ENCODE results near the gene HOXC4.

HOXC4 gene

GRCh38 chr12:54053751-54054741, at the start of gene HOXC4:
TSS of gene HOXC4 (plus strand) at chr12:54053835. CDS start at chr12:54053923, 88 bp downstream.
- DNase-seq = peak; percentile 10

GRCh38 chr12:54004063-54004840, 49.4 kb upstream of the HOXC4 start:
- no peak for DNase-seq

- no peak for DNase-seq
Measured at GRCh38 chr12:54004841-54005530, 48.6 kb upstream of the HOXC4 start.

- DNase-seq = no peak
Measured at GRCh38 chr12:54005531-54005852, 48.1 kb upstream of the HOXC4 start.

GRCh38 chr12:54005853-54006558, 47.6 kb upstream of the HOXC4 start:
- DNase-seq = peak; percentile 89

GRCh38 chr12:54006559-54007220, 46.9 kb upstream of the HOXC4 start:
- DNase-seq = no peak

- DNase-seq = no peak
Measured at GRCh38 chr12:54007538-54008259, 45.9 kb upstream of the HOXC4 start.

GRCh38 chr12:54008260-54008552, 45.4 kb upstream of the HOXC4 start:
- no peak for DNase-seq

GRCh38 chr12:54009171-54010052, 44.2 kb upstream of the HOXC4 start:
- DNase-seq = peak; percentile 54

- no peak for DNase-seq
Measured at GRCh38 chr12:54010053-54010971, 43.3 kb upstream of the HOXC4 start.

- no peak for DNase-seq
Measured at GRCh38 chr12:54010972-54011664, 42.5 kb upstream of the HOXC4 start.

- no peak for DNase-seq
Measured at GRCh38 chr12:54011665-54012532, 41.7 kb upstream of the HOXC4 start.

- DNase-seq = no peak
Measured at GRCh38 chr12:54012631-54013409, 40.8 kb upstream of the HOXC4 start.

- no peak for DNase-seq
Measured at GRCh38 chr12:54014377-54015017, 39.1 kb upstream of the HOXC4 start.

GRCh38 chr12:54015018-54015931, 38.4 kb upstream of the HOXC4 start:
- no peak for DNase-seq

Data from activated CD4-positive, alpha-beta T cell treated with anti-CD3 and anti-CD28 coated beads for 48 hours (primary cell).